Fibroblast of upper back skin (primary cell): ENCODE measurements around the gene C19orf85.
A peak's percentile ranks its signal among the peaks of the same experiment; 100 is the strongest.
"Not testable (repeated sequence)": the region's sequence is repeated elsewhere in the genome, so short reads cannot be mapped to it uniquely, and the experiment has no call there.

Experiments
- DNase-seq: peaks from one replicate; pipeline ENCODE4 v3.0.0-alpha.2; 2013

C19orf85 gene

GRCh38 chr19:55464662-55465054 lies at the start of gene C19orf85:
C19orf85 (minus strand) TSS chr19:55464751; CDS start chr19:55464554, 197 bp downstream.
- no peak for DNase-seq

- no peak for DNase-seq
Measured at GRCh38 chr19:55508120-55508519, 43.6 kb upstream of the C19orf85 start.

- DNase-seq, result no peak
Measured at GRCh38 chr19:55504981-55505380, 40.4 kb upstream of the C19orf85 start.

GRCh38 chr19:55504252-55504603 lies 39.7 kb upstream of the C19orf85 start:
- no peak for DNase-seq

GRCh38 chr19:55503502-55504251 lies 39.1 kb upstream of the C19orf85 start:
- DNase-seq, result peak; percentile 89

- no peak for DNase-seq
Measured at GRCh38 chr19:55503157-55503501, 38.6 kb upstream of the C19orf85 start.

GRCh38 chr19:55502197-55502952 lies 37.8 kb upstream of the C19orf85 start:
- DNase-seq, result no peak

- no peak for DNase-seq
Measured at GRCh38 chr19:55500368-55500952, 35.9 kb upstream of the C19orf85 start.

GRCh38 chr19:55498246-55498840 lies 33.8 kb upstream of the C19orf85 start:
- no peak for DNase-seq

GRCh38 chr19:55497763-55498162 lies 33.2 kb upstream of the C19orf85 start:
- no peak for DNase-seq

- DNase-seq, result not testable (repeated sequence)
Measured at GRCh38 chr19:55496820-55497219, 32.3 kb upstream of the C19orf85 start.

GRCh38 chr19:55495646-55496349 lies 31.2 kb upstream of the C19orf85 start:
- DNase-seq, result no peak

- DNase-seq, result peak; percentile 33
Measured at GRCh38 chr19:55494172-55494761, 29.7 kb upstream of the C19orf85 start.

- DNase-seq, result no peak
Measured at GRCh38 chr19:55493645-55494171, 29.2 kb upstream of the C19orf85 start.

- peak; percentile 47 for DNase-seq
Measured at GRCh38 chr19:55493052-55493644, 28.6 kb upstream of the C19orf85 start.

- DNase-seq, result no peak
Measured at GRCh38 chr19:55492362-55492944, 27.9 kb upstream of the C19orf85 start.

- no peak for DNase-seq
Measured at GRCh38 chr19:55491546-55492360, 27.2 kb upstream of the C19orf85 start.

GRCh38 chr19:55490478-55491432 lies 26.2 kb upstream of the C19orf85 start:
- no peak for DNase-seq
